WTC11 (cell line): ENCODE results near the gene FASTKD3. TPM values are rescaled to one million over a fixed set of nuclear protein-coding genes. Genes with fewer than 3 reads are reported as not detected.

ENCODE experiments used
- ATAC-seq: fragments of 200-7000 bp; cut with Tn5 transposase; 2 replicates; pipeline ENCODE4 v1.10.0; 2021; ENCODE audit warnings: mild to moderate bottlenecking, moderate library complexity
- CTCF ChIA-PET: fragments of 300-600 bp; sonication (Branson Sonifier 250); formaldehyde crosslinking; loops from one replicate; lab custom pipeline; 2021; ENCODE audit warnings: antibody characterized with exemption; lab: Charles Lee
- POLR2A ChIA-PET: fragments of 350-600 bp; sonication (Branson Sonifier 250); formaldehyde crosslinking; loops from one replicate; lab custom pipeline; 2021; ENCODE audit warnings: antibody characterized with exemption; lab: Charles Lee
- DNase-seq: peaks from one replicate; pipeline ENCODE4 v3.0.0; 2021; ENCODE audit warnings: low spot score
- H3K27ac Mint-ChIP-seq: 2 replicates; pipeline ENCODE4 v1.8.0; 2021; ENCODE audit warnings: mixed read lengths
- H3K27me3 Mint-ChIP-seq: 2 replicates; pipeline ENCODE4 v1.8.0; 2021; ENCODE audit warnings: low read depth, mild to moderate bottlenecking, moderate library complexity, mixed read lengths
- H3K36me3 Mint-ChIP-seq: 2 replicates; pipeline ENCODE4 v1.8.0; 2021; ENCODE audit warnings: mixed read lengths
- H3K4me1 Mint-ChIP-seq: 2 replicates; pipeline ENCODE4 v1.8.0; 2022; ENCODE audit warnings: mixed read lengths
- H3K4me3 Mint-ChIP-seq: 2 replicates; pipeline ENCODE4 v1.8.0; 2021; ENCODE audit warnings: mild to moderate bottlenecking, moderate library complexity, mixed read lengths
- H3K9me3 Mint-ChIP-seq: 2 replicates; pipeline ENCODE4 v1.8.0; 2021; ENCODE audit warnings: mixed read lengths
- AR ChIP-seq: fragments of 250-450 bp; sonication (Bioruptor Pico); IDR thresholded peaks from 2 replicates; pipeline ENCODE4 v1.9.0; 2021; ENCODE audit warnings: mild to moderate bottlenecking
- ATF1 ChIP-seq: sonication (generic); formaldehyde crosslinking; IDR thresholded peaks from 2 replicates; pipeline ENCODE4 v1.8.1; 2023; ENCODE audit warnings: mild to moderate bottlenecking, moderate library complexity, missing genetic modification reagents
- ATF2 ChIP-seq: sonication (generic); formaldehyde crosslinking; IDR thresholded peaks from 2 replicates; pipeline ENCODE4 v1.8.1; 2022; ENCODE audit warnings: low read depth, missing genetic modification reagents, borderline replicate concordance
- ESRRA ChIP-seq: sonication (generic); formaldehyde crosslinking; IDR thresholded peaks from 2 replicates; pipeline ENCODE4 v1.8.1; 2022; ENCODE audit warnings: mild to moderate bottlenecking, missing genetic modification reagents, borderline replicate concordance
- FOXP1 ChIP-seq: sonication (generic); formaldehyde crosslinking; IDR thresholded peaks from 2 replicates; pipeline ENCODE4 v1.8.0; 2022; ENCODE audit warnings: missing genetic modification reagents, mild to moderate bottlenecking, moderate library complexity, borderline replicate concordance
- GABPB1 ChIP-seq: sonication (generic); formaldehyde crosslinking; IDR thresholded peaks from 2 replicates; pipeline ENCODE4 v1.8.1; 2023; ENCODE audit warnings: mild to moderate bottlenecking, missing genetic modification reagents
- GRHL2 ChIP-seq: fragments of 250-450 bp; sonication (Bioruptor Pico); IDR thresholded peaks from 2 replicates; pipeline ENCODE4 v1.8.0; 2022; ENCODE audit warnings: mild to moderate bottlenecking, moderate library complexity; ENCODE audit not compliant: insufficient replicate concordance, severe bottlenecking
- IRF2 ChIP-seq: sonication (generic); formaldehyde crosslinking; IDR thresholded peaks from 2 replicates; pipeline ENCODE4 v1.8.0; 2022; ENCODE audit warnings: low read depth, missing genetic modification reagents, borderline replicate concordance
- MLX ChIP-seq: sonication (generic); formaldehyde crosslinking; IDR thresholded peaks from 2 replicates; pipeline ENCODE4 v1.8.1; 2023; ENCODE audit warnings: mild to moderate bottlenecking, missing genetic modification reagents, moderate library complexity
- MXD4 ChIP-seq: fragments of 250-450 bp; sonication (Bioruptor Pico); IDR thresholded peaks from 2 replicates; pipeline ENCODE4 v1.8.0; 2021; ENCODE audit warnings: mild to moderate bottlenecking, moderate library complexity, borderline replicate concordance
- SMAD3 ChIP-seq: sonication (generic); formaldehyde crosslinking; IDR thresholded peaks from 2 replicates; pipeline ENCODE4 v1.8.0; 2022; ENCODE audit warnings: missing genetic modification reagents, mild to moderate bottlenecking, borderline replicate concordance
- SOX15 ChIP-seq: fragments of 250-450 bp; sonication (Bioruptor Pico); IDR thresholded peaks from 2 replicates; pipeline ENCODE4 v1.9.0; 2021; ENCODE audit warnings: mild to moderate bottlenecking
- SP1 ChIP-seq: sonication (generic); formaldehyde crosslinking; conservative IDR thresholded peaks from 2 replicates; pipeline ENCODE4 v1.8.1; 2022; ENCODE audit warnings: missing genetic modification reagents
- TCF7 ChIP-seq: sonication (generic); formaldehyde crosslinking; IDR thresholded peaks from 2 replicates; pipeline ENCODE4 v1.8.0; 2022; ENCODE audit warnings: mild to moderate bottlenecking, low read depth, missing genetic modification reagents, moderate library complexity
- TEAD1 ChIP-seq: sonication (generic); formaldehyde crosslinking; IDR thresholded peaks from 2 replicates; pipeline ENCODE4 v1.8.0; 2022; ENCODE audit warnings: mild to moderate bottlenecking, missing genetic modification reagents
- TEAD4 ChIP-seq: sonication (generic); formaldehyde crosslinking; IDR thresholded peaks from 2 replicates; pipeline ENCODE4 v1.8.0; 2022; ENCODE audit warnings: mild to moderate bottlenecking, missing genetic modification reagents
- TP53 ChIP-seq: sonication (generic); formaldehyde crosslinking; IDR thresholded peaks from 2 replicates; pipeline ENCODE4 v1.8.1; 2023; ENCODE audit warnings: mild to moderate bottlenecking, missing genetic modification reagents
- ZBTB43 ChIP-seq: sonication (generic); formaldehyde crosslinking; IDR thresholded peaks from 2 replicates; pipeline ENCODE4 v1.8.1; 2023; ENCODE audit warnings: mild to moderate bottlenecking, missing genetic modification reagents
- ZNF121 ChIP-seq: sonication (generic); formaldehyde crosslinking; IDR thresholded peaks from 2 replicates; pipeline ENCODE4 v1.8.0; 2023; ENCODE audit warnings: missing genetic modification reagents
- ZNF219 ChIP-seq: sonication (generic); formaldehyde crosslinking; IDR thresholded peaks from 2 replicates; pipeline ENCODE4 v1.8.0; 2023; ENCODE audit warnings: missing genetic modification reagents, mild to moderate bottlenecking, borderline replicate concordance
- ZNF232 ChIP-seq: sonication (generic); formaldehyde crosslinking; IDR thresholded peaks from 2 replicates; pipeline ENCODE4 v1.8.0; 2022; ENCODE audit warnings: mild to moderate bottlenecking, missing genetic modification reagents
- ZNF512 ChIP-seq: sonication (generic); formaldehyde crosslinking; IDR thresholded peaks from 2 replicates; pipeline ENCODE4 v1.8.1; 2022; ENCODE audit warnings: missing genetic modification reagents, borderline replicate concordance
- ZNF671 ChIP-seq: fragments of 250-450 bp; sonication (Bioruptor Pico); IDR thresholded peaks from 2 replicates; pipeline ENCODE4 v1.8.0; 2021; ENCODE audit warnings: mild to moderate bottlenecking
- total RNA-seq: library from RNA; stranded (reverse); gene quantifications from 3 replicates; pipeline ENCODE4 v1.2.3, GENCODE V29; 2021

The FASTKD3 gene
- total RNA-seq, 1 experiment from 2014 or later = 8.7 TPM

DNA sequence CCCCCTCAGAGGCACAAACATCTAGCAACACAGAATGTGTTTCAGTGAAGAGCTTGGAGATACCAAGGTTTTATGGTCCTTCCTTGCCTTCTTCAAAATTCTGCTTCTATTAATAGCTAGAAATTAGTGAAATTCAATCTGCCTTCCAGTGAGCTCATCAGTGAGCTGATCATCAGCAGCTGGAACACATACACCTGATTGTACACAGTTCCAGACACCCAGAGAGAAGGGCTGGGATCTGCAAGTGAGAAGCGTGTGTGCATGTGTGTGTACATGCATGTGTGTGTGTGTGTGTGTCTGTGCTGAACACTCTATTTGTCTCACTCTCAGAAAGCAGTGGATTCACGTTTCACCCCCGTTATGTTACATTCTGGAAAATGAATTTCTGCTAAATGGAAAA, 46.4 kb downstream of the FASTKD3 start (continued):
- TF ChIP-seq MXD4 (CRISPR knock-in tag) (no peak), TP53 (no peak), GABPB1 (no peak), ZNF512 (CRISPR knock-in tag) (no peak), SMAD3 (CRISPR knock-in tag) (no peak)

DNA sequence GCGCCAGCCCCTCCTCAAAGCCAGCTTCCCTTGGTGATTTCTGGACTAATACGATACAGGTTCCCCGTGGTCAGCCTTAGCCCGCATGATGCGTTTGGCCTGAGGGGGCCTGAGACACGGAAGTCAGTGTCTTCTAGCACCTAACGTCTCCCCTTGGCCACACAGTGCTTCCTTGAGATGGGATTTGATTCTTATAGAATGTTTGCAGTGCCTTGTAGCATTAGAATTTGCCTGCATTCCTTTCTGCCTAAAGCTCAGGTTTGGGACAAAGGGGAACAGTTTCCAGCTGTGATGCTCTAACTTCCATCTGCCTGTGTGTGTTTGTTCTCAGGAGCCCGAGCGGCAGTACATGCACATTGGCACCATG, 52.3 kb downstream of the FASTKD3 start:
- POLR2A ChIA-PET = no interaction called here
- Mint-ChIP-seq H3K9me3 (no peaks in the 10 kb centered on the region), H3K27ac (peak overlapping the region; percentile 86; the same call in 1 of the 2 replicates), H3K4me3 (no peak overlapping the region), H3K4me1 (peaks cover 29% of the 10 kb centered on the region), H3K27me3 (no peaks in the 10 kb centered on the region), H3K36me3 (peaks cover 56% of the 10 kb centered on the region)
- ATAC-seq (no peak; the same call in 1 of the 2 replicates), DNase-seq (no peak)
- TF ChIP-seq FOXP1 (CRISPR knock-in tag) (0 out of 2 replicates have a peak, but pooled peaks have one; percentile 27), TEAD4 (CRISPR knock-in tag) (no peak)
- CTCF ChIA-PET = interaction anchor here (1.0 to 2.9 kb wide), 24 partner anchors 9 to 997 kb away, joined by 3 to 28 read pairs (median 5); partner anchors contain the start of genes CFAP90, FASTKD3 and MTRR

DNA sequence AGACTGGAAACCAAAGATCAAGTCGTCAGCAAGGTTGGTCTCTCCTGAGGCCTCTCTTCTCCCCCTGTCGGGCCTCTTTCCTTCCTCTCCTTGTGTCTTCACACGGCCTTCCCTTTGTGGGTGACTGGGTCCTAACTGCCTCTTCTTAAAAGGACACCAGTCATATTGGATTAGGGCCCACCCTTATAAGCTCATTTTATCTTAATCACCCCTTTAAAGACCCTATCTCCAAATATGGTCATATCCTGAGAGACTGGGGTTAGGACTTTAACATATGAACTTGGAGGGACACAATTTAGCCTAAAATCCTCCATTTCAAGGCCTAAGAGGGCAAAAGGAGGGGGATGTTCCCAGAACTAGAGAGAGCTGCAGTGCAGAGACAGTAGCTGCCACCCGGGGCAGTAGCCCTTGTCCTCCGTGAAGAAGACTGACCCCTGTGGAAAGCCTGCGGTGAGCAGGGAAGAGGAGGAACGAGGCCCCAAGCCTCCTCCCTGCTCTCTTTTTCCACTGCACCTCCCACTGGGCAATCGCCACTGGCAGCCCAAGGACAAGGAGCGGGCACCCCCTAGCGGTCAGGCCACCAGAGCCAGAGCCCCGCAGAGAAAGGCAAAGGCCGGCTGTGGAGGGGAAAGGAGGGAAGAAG, 52.8 kb downstream of the FASTKD3 start:
- Mint-ChIP-seq H3K4me1 (peaks cover 29% of the 10 kb centered on the region), H3K36me3 (peaks cover 53% of the 10 kb centered on the region), H3K4me3 (no peak overlapping the region; the same call in 1 of the 2 replicates), H3K9me3 (no peaks in the 10 kb centered on the region), H3K27me3 (no peaks in the 10 kb centered on the region), H3K27ac (peak overlapping the region; percentile 89)
- DNase-seq (peak; percentile 95), ATAC-seq (peak; percentile 94)
- POLR2A ChIA-PET = interaction anchor here (1.3 kb wide), 1 partner anchor 35 kb away, joined by 3 read pairs; the partner anchor contains the start of gene CFAP90
- CTCF ChIA-PET = interaction anchor here (0.8 to 2.9 kb wide), 24 partner anchors 9 to 997 kb away, joined by 3 to 28 read pairs (median 5); partner anchors contain the start of genes CFAP90, FASTKD3 and MTRR
- TF ChIP-seq MLX (CRISPR knock-in tag) (no peak), ZNF232 (CRISPR knock-in tag) (peak; percentile 35; the same call in 1 of the 2 replicates), ESRRA (no peak), GABPB1 (no peak), ATF2 (CRISPR knock-in tag) (no peak), IRF2 (CRISPR knock-in tag) (no peak), ZNF219 (CRISPR knock-in tag) (no peak), GRHL2 (no peak), TEAD1 (CRISPR knock-in tag) (no peak), AR (CRISPR knock-in tag) (no peak), ZBTB43 (CRISPR knock-in tag) (no peak), SOX15 (CRISPR knock-in tag) (no peak), SP1 (CRISPR knock-in tag) (no peak), ZNF121 (CRISPR knock-in tag) (no peak), TCF7 (CRISPR knock-in tag) (no peak), FOXP1 (CRISPR knock-in tag) (no peak; the same call in 1 of the 2 replicates), ATF1 (CRISPR knock-in tag) (no peak), ZNF671 (CRISPR knock-in tag) (no peak)
